GM18909 (cell line): ENCODE results near the gene CCM2.

Source experiments
- ATAC-seq: cut with Tn5 transposase; IDR thresholded peaks from one replicate; pipeline ENCODE4 v1.9.1; 2021; ENCODE audit warnings: mild to moderate bottlenecking; ENCODE audit not compliant: unreplicated experiment, poor library complexity

Gene CCM2

DNA sequence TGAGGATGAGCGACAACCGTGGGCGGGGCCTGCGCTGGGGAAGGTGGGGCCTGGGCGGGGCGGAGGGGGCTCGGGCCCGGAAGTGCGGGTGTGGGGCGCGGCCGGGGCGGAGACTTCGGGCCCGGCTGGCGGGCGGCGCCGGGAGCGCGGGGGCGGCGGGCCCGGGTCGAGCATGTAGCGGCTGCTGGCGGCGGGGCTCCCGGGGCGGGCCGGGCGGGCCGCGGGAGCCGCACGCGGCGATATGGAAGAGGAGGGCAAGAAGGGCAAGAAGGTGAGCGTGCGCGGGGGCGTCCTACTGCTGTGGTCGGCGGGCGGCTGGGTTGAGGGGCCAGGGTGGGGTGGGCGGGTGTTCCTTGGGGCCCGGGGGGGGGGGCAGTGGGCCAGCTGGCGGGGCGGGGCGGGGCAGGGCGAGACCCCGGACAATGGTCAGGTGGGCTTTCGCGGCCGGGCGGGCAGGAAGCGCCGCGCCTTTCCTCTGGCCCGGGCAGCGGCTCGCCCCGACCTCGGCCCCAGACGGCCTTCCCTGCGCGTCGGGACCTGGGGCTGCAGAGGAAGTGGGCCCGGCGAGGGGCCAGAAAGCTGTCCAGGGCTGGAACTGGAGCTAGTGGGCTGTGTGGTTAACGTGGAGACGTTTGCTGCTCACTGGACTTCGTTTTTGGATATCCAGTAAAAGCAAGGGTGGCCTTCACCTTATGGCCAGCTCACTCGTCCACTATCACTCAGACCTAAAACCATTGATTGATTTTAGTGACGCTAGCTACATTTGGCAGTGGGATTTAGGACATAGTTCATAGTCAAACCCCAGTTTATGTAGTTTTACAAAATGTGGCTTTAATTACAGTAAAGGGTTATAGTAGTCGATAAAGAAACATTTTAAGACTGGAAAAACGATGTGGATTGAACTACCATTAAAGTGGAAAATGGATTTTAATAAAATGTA lies at the start of gene CCM2:
TSS of gene CCM2 (plus strand) at position 109 of the 940 bp plus-strand sequence. CDS start at position 242, 133 bp downstream.
- peak; percentile 5 for ATAC-seq

DNA sequence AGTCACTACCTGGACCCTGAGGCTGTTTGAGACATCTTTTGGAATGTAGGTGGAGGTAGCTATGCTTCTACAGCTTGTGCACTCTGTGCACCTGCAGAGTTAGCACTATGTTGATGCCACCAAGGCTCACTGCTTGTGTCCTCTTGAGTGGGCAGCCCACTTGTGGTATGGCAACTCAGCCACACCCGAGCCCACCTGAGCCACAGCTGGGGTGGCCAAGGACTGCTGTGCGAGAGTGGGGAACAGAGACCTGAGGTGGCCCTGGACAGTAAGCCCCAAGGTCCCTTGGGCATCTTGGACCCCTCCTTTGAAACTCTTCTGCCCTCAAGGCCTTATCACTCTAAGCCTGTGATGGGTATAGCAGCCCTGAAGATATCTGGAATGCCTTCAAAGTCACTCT lies 46.8 kb upstream of the CCM2 start:
- ATAC-seq, result no peak

DNA sequence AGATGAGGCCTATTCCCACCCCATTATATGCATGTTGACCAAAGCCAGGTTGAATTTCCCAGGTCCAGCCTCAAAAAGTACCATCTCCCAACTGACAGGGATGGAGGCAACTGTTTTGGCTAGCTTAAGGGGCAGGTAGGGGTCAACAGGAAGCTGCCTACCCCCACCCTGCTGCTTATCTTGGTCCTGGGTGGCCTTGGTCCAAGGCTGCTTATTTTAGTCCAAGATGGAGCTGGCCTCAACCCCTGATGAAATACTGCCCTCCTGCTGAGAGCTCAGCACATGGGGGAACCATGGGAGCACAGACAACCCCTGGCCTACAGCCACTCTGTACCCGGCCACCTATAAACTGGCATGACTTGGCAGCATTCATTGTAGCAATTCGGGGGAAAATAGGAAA lies 44.3 kb upstream of the CCM2 start:
- ATAC-seq, result no peak

- no peak for ATAC-seq
Measured at GRCh38 chr7:44956157-44956766, 43.7 kb upstream of the CCM2 start.

GRCh38 chr7:44958645-44959344 lies 41.2 kb upstream of the CCM2 start:
- no peak for ATAC-seq

GRCh38 chr7:44959433-44959951 lies 40.5 kb upstream of the CCM2 start:
- no peak for ATAC-seq

DNA sequence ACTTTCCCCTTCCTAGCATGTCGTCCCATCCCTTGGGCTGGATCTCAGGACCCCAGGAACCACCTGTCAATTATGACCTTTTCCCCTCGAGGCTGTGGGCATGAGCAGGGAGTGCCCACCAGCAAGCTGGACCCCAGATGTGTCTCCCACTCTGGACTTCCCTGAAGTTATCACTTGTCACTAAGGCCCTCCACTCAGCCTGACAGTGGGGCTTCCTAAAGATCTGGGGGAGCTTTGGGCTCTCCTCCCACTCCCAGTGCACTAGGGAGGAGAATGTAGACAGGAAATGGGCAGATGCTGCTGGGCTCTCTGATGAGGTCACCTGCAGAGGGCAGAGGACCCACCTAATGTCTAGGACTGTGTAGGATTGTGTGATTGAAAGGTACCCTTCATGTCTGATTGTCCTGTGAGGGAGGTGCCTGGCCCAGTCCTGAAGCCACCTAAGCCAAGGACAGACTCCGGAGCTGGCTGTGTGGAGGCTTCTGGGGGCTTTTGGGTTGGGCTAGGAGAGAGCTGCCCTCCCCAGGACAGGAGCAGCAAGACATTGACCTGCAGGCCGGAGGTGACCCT lies 39.9 kb upstream of the CCM2 start:
- ATAC-seq, result no peak

DNA sequence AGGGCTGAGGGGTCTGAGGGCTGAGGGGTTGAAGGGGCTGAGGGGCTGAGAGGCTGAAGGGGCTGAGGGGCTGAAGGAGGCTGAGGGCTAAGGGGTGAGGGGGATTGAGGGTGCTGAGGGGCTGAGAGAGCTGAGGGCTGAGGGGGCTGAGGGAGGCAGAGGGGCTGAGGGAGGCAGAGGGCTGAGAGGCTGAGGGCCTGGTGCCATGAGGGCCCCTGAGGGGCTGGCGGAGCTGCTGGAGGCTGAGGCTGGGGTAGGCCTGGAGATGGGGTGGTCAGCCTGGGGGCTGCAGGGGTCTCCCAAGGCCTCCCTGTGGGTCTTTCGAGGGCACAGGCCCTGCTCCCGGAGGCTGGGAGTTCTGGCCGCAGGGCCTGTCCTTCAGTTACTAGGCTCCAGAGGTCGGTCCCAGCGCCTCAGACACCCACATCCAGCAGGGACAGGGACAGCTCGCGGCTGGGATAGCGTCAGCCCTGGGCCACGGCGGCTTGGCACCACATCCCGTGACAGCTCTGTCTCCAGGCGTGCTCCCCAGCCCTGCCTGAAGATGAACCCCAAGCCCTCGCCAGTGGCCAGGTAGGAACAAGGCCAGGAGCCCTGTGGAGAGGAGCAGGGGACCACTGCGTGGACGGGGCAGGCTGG lies 38.0 kb upstream of the CCM2 start:
- ATAC-seq, result no peak

- ATAC-seq, result no peak
Measured at GRCh38 chr7:44962483-44963251, 37.3 kb upstream of the CCM2 start.

GRCh38 chr7:44963364-44964290 lies 36.4 kb upstream of the CCM2 start:
- ATAC-seq, result no peak

DNA sequence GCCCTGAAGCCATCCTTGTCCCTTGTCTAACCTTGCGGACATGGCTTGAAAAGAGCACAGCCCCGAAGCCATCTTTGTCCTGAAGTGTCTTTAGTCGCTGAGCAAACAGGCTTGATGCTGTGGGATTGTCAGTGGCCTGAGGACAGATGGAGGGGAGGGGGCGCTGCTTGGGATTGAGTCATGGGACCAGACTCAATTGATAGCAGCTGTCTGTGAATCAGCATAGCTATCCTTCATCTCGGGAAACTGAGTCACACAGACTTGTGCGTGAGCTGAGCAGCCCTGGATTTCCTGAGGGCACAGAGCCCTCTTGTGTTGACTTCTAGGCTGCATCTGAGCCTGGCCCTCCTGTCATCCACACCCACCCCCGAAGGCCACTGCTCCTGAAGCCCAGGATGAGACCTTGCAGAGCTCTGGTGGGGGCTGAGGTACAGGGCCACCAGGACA lies 35.6 kb upstream of the CCM2 start:
- ATAC-seq, result no peak

DNA sequence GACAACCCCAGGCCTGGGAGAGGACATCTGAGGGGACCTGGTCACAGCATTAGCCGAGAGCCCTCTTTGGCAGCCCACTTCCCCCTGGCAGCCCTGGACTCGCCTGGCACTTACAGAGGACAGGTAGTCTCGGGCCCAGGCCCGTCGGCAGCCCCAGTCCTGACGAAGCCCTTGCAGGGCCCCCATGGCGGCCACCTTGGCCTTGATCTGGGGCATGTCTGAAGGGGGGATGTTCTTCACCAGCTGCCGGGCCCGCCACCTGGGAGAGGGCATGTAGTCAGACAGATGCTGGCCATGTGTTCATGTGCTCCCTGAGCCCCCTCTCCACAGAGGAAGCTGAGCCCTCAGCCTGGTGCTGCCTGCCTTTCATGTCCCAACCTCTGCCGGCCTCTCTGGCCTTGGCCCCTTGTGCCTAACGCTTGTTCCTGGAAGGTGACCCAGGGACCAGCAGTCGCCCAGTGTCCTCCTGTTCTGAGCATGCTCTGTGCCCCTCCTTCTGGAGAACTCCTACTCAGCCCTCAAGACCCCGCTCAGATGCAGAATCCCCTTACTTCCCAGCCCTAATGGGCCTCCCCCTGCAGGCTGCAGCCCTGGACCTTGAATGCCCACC lies 35.1 kb upstream of the CCM2 start:
- no peak for ATAC-seq

DNA sequence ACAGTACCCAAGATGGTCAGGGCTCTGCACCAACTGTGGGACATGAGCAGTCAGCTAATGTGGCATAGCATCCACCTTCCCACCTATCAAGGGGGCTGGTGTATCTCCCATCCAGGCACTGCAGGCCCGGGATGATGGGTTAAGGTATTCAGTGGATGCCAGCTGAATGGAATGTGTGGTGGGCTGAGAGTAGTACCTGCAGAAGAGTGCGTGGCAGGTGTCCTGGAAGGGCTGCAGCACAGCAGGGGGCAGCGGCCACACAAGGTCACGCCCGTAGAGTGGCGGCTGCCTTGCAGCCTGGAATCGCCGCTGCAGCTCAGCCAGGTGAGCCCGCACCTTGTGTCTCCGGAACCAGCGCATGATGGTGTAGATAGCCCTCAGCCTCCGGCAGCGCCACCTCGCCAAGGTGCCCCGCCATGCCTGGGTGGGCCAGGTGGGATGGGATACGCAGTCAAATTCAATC lies 34.5 kb upstream of the CCM2 start:
- no peak for ATAC-seq

GRCh38 chr7:44965937-44966730 lies 33.9 kb upstream of the CCM2 start:
- ATAC-seq, result no peak

GRCh38 chr7:44966731-44967538 lies 33.1 kb upstream of the CCM2 start:
- no peak for ATAC-seq
